ENCODE results near the gene CMTM8.

Gene CMTM8

GRCh38 chr3:32236377-32236776 is 2.1 kb upstream of the CMTM8 start:
- no peak for DNase-seq
- H3K27ac Mint-ChIP-seq: no peak overlapping the region
- TF ChIP-seq CTCF (IDR thresholded peaks at IDR 0.05): no peak
- H3K27me3 Mint-ChIP-seq (ENCODE audit: low read depth, poor library complexity): peaks cover 47% of the 10 kb centered on the region
- peaks cover 22% of the 10 kb centered on the region for H3K36me3 Mint-ChIP-seq (ENCODE audit: low read depth)
- H3K4me1 Mint-ChIP-seq: peaks cover 40% of the 10 kb centered on the region
- H3K4me3 Mint-ChIP-seq: peak overlapping the region; percentile 31
- peaks cover 29% of the 10 kb centered on the region for H3K9me3 Mint-ChIP-seq

GRCh38 chr3:32237670-32238452 is 619 bp upstream of the CMTM8 start:
- Mint-ChIP-seq H3K9me3 (peaks cover 29% of the 10 kb centered on the region), H3K4me1 (peaks cover 40% of the 10 kb centered on the region), H3K27ac (no peak overlapping the region), H3K36me3 (ENCODE audit: low read depth) (peaks cover 30% of the 10 kb centered on the region), H3K27me3 (ENCODE audit: low read depth, poor library complexity) (peaks cover 48% of the 10 kb centered on the region), H3K4me3 (peak overlapping the region; percentile 82)
- peak; percentile 56 for DNase-seq
- TF ChIP-seq CTCF (IDR thresholded peaks at IDR 0.05): no peak

GRCh38 chr3:32239307-32240158 is 1.1 kb downstream of the CMTM8 start:
- H3K36me3 Mint-ChIP-seq (ENCODE audit: low read depth): peaks cover 34% of the 10 kb centered on the region
- H3K27me3 Mint-ChIP-seq (ENCODE audit: low read depth, poor library complexity): peaks cover 41% of the 10 kb centered on the region
- H3K9me3 Mint-ChIP-seq: peaks cover 29% of the 10 kb centered on the region
- H3K27ac Mint-ChIP-seq: no peak overlapping the region
- peak overlapping the region; percentile 88 for H3K4me3 Mint-ChIP-seq
- peak; percentile 10 for DNase-seq
- no peak for TF ChIP-seq CTCF (IDR thresholded peaks at IDR 0.05)
- peaks cover 45% of the 10 kb centered on the region for H3K4me1 Mint-ChIP-seq

- H3K36me3 Mint-ChIP-seq (ENCODE audit: low read depth): peaks cover 34% of the 10 kb centered on the region
- TF ChIP-seq CTCF (IDR thresholded peaks at IDR 0.05): peak; percentile 43
- no peak overlapping the region for H3K27ac Mint-ChIP-seq
- peaks cover 45% of the 10 kb centered on the region for H3K4me1 Mint-ChIP-seq
- H3K9me3 Mint-ChIP-seq: peaks cover 29% of the 10 kb centered on the region
- H3K27me3 Mint-ChIP-seq (ENCODE audit: low read depth, poor library complexity): peaks cover 41% of the 10 kb centered on the region
- peak overlapping the region; percentile 88 for H3K4me3 Mint-ChIP-seq
- peak; percentile 16 for DNase-seq
These were observed 1.7 kb downstream of the CMTM8 start for GRCh38 chr3:32240159-32240545.

GRCh38 chr3:32241100-32241499 is 2.6 kb downstream of the CMTM8 start:
- H3K9me3 Mint-ChIP-seq: peaks cover 23% of the 10 kb centered on the region
- H3K4me3 Mint-ChIP-seq: no peak overlapping the region
- no peak for DNase-seq
- H3K27me3 Mint-ChIP-seq (ENCODE audit: low read depth, poor library complexity): peaks cover 35% of the 10 kb centered on the region
- H3K4me1 Mint-ChIP-seq: peaks cover 47% of the 10 kb centered on the region
- no peak for TF ChIP-seq CTCF (IDR thresholded peaks at IDR 0.05)
- peaks cover 29% of the 10 kb centered on the region for H3K36me3 Mint-ChIP-seq (ENCODE audit: low read depth)
- no peak overlapping the region for H3K27ac Mint-ChIP-seq

All from nephron progenitor cell (in vitro differentiated cells).